AG10803 (cell line): Measurements from ENCODE around the gene PLEK2.
A peak's percentile ranks its signal among the peaks of the same experiment; 100 is the strongest.

ENCODE experiments used
- DNase-seq: peaks from one replicate; pipeline ENCODE4 v3.0.0; 2010; ENCODE audit warnings: low read depth
- H3K4me3 ChIP-seq: 2 replicates; pipeline ENCODE4 v1.5.1; 2011; ENCODE audit warnings: mild to moderate bottlenecking, low read length, control low read depth
- CTCF ChIP-seq: conservative IDR thresholded peaks from 2 replicates; pipeline ENCODE4 v1.5.1; 2011; ENCODE audit warnings: mild to moderate bottlenecking, low read length, control low read depth, inconsistent platforms

Gene PLEK2

DNA sequence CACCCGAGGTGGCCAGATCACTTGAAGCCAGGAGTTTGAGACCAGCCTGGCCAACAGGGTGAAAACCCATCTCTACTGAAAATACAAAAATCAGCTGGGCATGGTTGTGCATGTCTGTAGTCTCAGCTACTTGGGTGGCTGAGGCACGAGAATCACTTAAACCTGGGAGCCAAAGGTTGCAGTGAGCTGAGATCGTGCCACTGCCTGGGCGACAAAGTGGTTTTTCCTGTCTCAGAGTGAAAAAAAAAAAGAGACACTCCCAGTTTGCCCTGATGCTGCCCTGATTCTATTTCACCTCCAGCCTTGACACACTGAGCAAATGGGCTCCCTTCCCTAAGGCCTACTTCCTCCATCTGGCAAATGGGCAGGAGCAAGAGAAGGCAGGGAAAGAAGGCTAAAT, 28.5 kb upstream of the PLEK2 start:
- no peak for TF ChIP-seq CTCF
- no peak overlapping the region for H3K4me3 ChIP-seq
- DNase-seq: no peak

DNA sequence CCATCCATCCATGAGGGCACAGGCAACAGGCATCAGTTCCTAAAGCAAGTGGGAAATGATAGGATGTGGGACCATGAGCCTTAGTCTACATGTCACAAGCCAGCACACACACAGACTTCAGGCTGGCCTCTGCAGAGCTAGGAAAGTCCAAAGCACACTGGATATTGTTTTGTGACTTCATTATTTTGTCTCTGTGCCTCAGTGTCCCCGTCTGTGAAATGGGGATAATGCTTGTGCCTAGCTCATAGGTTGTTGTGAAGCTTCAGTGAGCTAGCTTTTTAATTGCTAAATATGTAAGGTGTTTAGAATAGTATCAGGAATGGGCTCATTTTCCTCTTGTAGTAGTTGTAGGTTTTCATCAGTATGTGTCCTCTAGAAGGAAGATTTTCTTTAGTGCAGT, 27.0 kb upstream of the PLEK2 start:
- no peak overlapping the region for H3K4me3 ChIP-seq
- no peak for TF ChIP-seq CTCF
- DNase-seq: no peak

DNA sequence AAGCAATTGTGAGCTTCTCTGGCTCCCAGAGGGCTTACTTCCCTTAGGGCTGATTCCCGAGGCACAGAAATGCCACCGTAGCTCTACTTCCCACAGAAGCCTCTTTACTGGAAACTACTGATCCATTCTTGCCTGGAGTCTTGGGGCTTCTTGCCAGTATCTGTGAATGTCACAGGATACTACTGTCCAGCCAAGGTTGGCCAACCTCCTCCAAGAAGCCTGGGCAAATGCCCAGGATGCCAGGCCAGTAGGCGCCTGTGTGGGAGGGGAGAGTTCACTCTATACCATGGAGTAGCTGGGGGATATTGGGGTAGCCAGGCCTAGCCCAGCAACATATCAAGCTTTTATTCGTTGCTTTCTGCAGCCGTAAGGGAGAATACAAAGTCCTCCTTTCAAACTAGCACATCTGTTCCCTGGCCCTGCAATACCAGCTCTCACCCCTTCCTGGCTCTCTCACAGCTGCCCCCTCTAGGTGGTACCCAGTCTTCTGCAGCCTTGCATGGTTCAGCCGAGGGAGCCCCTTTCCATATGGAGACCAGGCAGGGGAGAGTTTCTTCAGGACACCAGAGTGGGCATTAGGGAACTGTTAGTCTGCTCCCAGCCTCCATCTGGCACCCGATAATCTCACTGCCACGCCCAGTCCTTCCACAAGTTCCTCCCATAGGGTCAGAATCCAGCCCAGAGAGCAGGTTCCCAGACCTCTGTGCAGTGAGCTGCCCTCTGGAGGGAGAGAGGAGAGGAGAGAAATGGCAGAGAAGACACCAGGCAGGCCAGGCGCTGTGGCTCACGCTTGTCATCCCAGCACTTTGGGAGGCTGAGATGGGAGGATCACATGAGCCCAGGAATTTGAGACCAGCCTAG, 24.3 kb upstream of the PLEK2 start:
- DNase-seq: no peak
- H3K4me3 ChIP-seq: no peak overlapping the region
- TF ChIP-seq CTCF: no peak

- DNase-seq: no peak
- TF ChIP-seq CTCF: no peak
- no peak overlapping the region for H3K4me3 ChIP-seq
Observed at GRCh38 chr14:67435603-67436002, 23.6 kb upstream of the PLEK2 start.

DNA sequence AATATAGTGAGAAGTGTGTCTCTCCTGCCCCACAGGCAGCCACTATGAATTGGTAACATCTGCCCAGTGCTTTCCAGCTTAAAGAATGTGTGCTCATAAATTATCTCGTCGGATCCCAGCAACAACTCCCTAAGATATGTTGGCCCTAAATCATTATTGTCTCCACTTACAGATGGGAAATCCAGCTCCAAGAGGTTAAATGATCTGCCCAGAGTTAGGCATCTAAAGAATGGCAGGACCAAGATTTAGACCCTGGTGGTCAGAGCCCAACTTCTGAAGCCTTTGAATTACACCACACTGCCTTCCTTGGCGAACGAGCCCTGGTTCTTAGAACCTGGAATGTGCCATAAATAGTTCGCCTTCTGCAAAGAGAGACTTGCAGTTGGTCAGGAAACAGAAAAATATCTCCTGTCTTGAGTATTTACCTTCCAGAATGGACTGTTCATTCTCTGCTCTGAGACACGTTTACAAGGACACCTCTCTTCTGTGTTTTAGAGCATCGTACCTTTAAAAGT, 20.1 kb upstream of the PLEK2 start:
- peak; percentile 85 for DNase-seq
- no peak overlapping the region for H3K4me3 ChIP-seq
- 0 out of 2 replicates have a peak, but pooled peaks have one; percentile 11 for TF ChIP-seq CTCF

DNA sequence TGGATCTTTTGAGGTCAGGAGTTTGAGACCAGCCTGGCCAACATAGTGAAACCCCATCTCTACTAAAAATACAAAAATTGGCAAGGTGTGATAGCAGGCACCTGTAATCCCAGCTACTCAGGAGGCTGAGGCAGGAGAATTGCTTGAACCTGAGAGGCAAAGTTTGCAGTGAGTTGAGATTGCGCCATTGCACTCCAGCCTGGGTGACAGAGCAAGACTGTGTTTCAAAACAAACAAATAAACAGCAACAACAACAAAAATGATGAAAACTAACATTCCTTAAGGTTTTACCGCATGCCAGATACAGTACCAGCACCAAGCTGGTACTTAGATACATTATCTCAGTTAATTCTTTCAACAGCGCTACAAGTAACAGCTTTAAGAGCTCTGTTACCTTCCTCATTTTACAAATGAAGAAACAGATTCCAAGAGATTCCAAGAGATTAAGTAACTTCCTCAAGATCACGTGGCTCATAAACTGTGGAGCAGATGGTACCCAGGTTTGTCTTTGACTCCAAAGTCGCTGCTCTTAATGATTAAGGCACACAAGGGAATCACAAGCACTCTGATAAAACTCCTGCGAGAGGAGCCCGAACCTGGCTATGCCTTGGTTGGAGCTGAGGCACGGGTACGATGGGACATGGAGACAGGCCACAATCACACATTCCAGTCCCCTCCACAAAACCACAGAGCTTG, 17.7 kb upstream of the PLEK2 start:
- H3K4me3 ChIP-seq: no peak overlapping the region
- DNase-seq: peak; percentile 72
- TF ChIP-seq CTCF: no peak
